GM12873 (cell line): Measurements from ENCODE around the gene SRRD.

Experiments
- CTCF ChIP-seq: IDR thresholded peaks from 2 replicates; pipeline ENCODE4 v1.5.1; 2012; ENCODE audit warnings: low read depth, mild to moderate bottlenecking, moderate library complexity, low read length, control low read depth; ENCODE audit not compliant: insufficient read depth; ENCODE audit errors: missing control alignments

Gene SRRD

GRCh38 chr22:26480611-26480932, 3.1 kb upstream of the SRRD start:
- TF ChIP-seq CTCF = no peak

GRCh38 chr22:26481112-26481693, 2.5 kb upstream of the SRRD start:
- TF ChIP-seq CTCF = no peak

GRCh38 chr22:26481694-26482093, 2.0 kb upstream of the SRRD start:
- TF ChIP-seq CTCF = no peak

GRCh38 chr22:26482161-26482560, 1.5 kb upstream of the SRRD start:
- no peak for TF ChIP-seq CTCF

- TF ChIP-seq CTCF = no peak
Observed at GRCh38 chr22:26483043-26483438, 636 bp upstream of the SRRD start.

GRCh38 chr22:26484360-26484706, 656 bp downstream of the SRRD start:
- TF ChIP-seq CTCF = no peak

- TF ChIP-seq CTCF = no peak
Observed at GRCh38 chr22:26485013-26485412, 1.3 kb downstream of the SRRD start.
